GM10266 (cell line): ENCODE data around the gene CTDP1.

Experiments
- DNase-seq: peaks from one replicate; pipeline ENCODE4 v3.0.0; 2012; ENCODE audit errors: extremely low spot score
- TF ChIP-seq, protein P1 (sequence below): IDR thresholded peaks from 2 replicates; pipeline ENCODE4 v1.5.1; 2012; ENCODE audit warnings: mild to moderate bottlenecking, low read depth; ENCODE audit not compliant: control insufficient read depth, insufficient read depth; ENCODE audit errors: missing control alignments

Gene CTDP1

DNA sequence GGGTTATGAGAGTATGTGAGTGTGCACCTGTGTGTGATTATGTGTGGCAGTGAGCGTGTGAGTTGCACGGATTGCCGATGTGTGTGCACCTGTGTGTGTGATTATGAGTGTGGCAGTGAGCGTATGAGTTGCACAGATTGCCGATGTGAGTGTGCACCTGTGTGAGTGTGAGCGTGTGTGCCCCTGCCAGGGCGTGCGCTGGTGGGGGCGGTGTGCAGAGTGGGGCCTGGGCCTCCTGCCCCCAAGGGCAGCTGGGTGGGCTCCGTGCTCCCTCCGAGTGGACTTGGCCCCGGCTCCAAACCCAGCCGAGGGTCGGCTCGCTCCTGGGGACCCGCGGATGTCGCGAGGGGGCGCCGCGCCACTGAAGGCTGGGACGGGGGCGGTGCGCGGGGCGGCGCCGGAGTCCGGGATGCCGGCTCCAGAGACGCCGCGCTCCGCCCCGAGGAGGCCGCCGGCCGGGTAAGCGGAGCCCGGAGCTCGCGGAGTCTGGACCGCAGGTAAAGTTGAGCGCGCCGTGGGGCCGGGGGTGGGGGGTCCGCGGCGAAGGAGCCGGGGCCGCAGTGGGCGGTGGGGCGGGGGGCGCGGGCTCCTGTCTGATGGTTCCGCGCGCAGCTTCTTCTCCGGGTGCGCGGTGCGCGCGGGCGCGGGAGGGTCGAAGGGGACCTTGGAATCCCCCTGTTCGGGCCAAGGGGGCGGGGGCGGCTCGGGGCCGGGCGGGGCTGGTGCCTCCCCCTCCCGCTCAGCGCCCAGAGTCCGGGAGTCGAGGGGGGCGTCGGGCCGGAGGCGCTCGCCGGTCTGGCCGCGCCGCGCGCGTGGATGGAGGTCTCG lies 118.1 kb downstream of the CTDP1 start, which contains the start of gene KCNG2:
TSS of gene KCNG2 (plus strand) at position 421 of the 828 bp plus-strand sequence. CDS start 65,730 bp downstream, outside the sequence.
- TF ChIP-seq, protein P1, sequence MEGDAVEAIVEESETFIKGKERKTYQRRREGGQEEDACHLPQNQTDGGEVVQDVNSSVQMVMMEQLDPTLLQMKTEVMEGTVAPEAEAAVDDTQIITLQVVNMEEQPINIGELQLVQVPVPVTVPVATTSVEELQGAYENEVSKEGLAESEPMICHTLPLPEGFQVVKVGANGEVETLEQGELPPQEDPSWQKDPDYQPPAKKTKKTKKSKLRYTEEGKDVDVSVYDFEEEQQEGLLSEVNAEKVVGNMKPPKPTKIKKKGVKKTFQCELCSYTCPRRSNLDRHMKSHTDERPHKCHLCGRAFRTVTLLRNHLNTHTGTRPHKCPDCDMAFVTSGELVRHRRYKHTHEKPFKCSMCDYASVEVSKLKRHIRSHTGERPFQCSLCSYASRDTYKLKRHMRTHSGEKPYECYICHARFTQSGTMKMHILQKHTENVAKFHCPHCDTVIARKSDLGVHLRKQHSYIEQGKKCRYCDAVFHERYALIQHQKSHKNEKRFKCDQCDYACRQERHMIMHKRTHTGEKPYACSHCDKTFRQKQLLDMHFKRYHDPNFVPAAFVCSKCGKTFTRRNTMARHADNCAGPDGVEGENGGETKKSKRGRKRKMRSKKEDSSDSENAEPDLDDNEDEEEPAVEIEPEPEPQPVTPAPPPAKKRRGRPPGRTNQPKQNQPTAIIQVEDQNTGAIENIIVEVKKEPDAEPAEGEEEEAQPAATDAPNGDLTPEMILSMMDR: peak; percentile 47
- DNase-seq: peak; percentile 90

DNA sequence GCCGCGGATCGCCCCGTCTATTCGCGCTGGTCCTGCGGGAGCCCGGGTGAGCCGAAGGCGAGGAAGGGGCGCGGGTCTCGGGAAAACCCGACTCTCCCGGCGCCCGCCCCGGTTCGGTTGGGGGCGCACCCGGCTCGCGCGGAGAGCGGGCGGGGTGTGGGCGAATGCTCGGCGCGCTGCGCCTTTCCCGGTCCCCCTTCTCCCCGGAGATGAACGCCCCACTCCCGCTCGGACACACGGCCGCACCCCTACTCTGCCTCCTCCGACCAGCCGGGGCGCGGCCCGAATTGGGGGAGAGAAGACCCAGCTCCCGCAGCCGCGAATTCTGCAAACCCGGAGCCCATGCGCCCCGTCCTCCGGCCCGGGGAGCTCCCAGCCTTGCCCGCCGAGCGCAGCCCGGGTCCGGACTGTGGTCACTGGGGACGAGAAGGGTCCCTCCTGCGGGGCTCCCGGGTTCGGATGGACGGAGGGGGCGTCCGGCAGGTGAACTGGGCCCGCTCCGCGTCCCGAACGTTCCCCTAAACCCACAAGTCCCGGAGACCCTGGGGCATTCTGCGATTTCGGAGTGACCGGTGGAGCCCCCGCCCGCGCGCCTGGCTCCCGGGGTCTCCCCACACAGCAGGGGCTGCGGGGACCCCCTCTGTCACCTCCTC lies 118.9 kb downstream of the CTDP1 start:
- TF ChIP-seq, protein P1: no peak
- DNase-seq: no peak

DNA sequence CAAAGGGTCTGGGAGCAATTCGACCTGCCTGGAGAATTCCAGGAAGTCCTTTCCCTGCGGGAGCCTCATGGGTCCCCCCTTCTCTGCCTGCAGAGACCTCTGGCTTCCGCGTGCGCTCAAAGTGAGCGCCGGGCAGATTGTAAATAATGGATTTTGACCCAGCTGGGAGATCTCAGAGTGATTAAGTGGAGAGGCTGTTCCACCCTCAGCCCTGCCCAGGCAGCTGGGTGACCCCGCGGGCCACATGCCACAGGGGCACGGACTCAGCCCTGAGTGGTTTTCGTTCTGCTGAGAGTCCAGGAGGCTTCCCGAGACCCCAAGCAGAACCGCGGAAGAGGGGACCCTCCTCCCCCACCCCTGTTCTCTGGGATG lies 119.4 kb downstream of the CTDP1 start:
- TF ChIP-seq, protein P1: no peak
- no peak for DNase-seq

DNA sequence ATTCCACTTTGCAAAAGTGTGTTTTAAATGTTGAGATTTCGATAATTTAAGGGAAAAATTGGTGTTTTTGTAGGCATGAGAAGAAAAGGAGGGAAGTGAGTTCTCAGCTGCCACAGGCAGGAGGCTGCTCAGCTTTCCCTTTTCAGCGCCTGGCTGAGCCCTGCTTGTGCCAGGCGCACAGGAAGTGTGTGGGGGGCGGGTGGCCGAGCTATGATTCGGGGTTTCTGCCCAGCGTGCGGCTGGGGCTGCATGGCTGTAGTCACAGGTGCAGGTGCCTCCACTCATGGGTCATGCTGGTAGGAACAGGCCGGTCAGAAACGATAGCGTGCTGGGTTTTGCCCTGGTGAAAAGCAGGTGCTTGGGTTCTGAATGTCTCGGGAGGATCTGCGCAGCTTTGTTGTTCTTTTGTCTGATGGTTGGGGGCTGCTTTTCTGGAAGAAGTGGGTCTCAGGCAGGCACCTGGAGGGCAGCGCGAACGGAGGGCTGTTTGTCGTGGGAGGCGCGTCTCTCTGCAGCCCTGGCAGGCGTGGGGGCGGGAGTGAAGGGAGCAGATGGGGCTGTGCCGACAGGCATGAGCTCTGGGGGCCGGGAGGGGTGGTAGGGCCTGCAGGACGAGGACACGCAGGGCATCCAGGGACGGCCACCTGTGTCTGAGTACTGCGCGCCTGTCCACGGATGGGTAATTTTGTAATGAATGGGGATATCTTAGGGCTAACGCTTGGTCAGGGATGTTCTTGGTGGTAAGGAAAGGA lies 120.2 kb downstream of the CTDP1 start:
- TF ChIP-seq, protein P1: no peak
- no peak for DNase-seq

DNA sequence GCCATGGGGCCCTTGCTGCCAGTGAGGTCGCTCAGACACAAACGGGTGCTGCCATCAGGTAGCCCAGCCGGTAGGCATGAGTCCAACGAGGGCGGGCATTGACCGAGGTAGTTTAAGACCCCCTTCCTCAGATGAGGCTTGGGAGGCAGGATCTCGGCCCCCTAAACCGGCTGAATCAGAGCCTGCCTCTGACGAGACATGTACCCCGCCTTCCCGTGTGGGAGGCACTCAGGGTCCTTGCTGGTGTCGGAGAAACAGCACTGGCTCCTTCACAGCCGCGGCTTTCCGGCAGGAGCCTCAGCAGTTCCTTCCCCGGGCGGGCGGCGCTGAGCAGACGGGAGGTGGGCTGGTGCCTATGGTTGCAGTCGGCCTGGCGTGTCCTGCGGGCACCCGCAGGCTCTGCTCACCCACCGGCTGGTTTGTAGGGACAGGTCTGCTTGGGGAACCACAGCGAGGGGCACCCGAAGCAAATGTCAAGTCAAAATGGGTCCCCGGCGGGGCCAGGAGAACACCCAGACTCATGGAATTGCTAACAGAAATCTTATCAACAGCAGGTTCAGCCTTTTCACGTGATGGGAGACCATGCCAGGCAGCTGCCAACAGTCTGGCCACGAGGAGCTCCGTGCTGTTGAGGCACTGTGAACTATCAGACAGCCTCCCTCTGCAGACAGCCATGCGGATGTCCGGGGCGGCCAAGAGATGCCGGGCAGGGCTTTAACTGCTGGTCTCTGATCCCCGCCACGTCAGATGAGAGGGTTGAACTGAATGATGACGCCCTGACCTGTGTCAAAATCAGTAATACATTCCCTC lies 121.0 kb downstream of the CTDP1 start:
- DNase-seq: no peak
- TF ChIP-seq, protein P1: no peak

DNA sequence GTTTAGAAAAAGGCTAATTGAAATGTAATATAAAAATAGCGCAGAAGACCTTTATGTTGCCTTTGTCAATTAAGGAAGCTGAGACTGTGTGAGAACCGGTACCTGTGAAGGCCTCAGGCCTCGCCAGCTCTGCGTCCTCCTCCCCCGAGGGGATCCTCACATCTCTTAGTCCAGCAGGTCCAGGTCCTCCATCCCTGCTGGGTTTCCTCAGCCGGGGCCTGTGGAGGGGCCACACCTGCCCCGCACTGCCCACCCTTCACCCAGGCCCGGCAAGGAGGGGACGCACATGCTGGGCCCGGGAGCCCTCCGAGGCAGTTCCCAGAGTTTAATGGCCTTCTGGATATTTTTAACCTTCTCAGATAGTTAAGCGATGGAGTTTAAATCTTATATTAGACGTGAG lies 121.6 kb downstream of the CTDP1 start:
- DNase-seq: no peak
- TF ChIP-seq, protein P1: no peak
